ENCODE data around the gene MACROH2A1. TPM values are rescaled to one million over a fixed set of nuclear protein-coding genes. Genes with fewer than 3 reads are reported as not detected.

MACROH2A1 gene
- polyA plus RNA-seq, 1 of the 3 experiments (the other 2 are of a cell fraction): 165 TPM

GRCh38 chr5:135377751-135378680 lies 21.0 kb downstream of the MACROH2A1 start:
- H3K4me3 ChIP-seq (ENCODE audit: low read depth in 2 of 2, low read length in 1 of 2): no peak overlapping the region
- CTCF ChIA-PET: interaction anchor here (0.6 to 1.5 kb wide), 3 partner anchors 10 to 17 kb away, joined by 3 to 7 read pairs (median 3); no protein-coding TSS in a partner anchor
- peaks cover 12 to 62% of the 10 kb centered on the region in 2 experiments for H3K4me1 ChIP-seq (ENCODE audit: control insufficient read depth in 1 of 2, insufficient read depth in 2 of 2, low read depth in 1 of 2, low read length in 1 of 2)
- H3K27ac ChIP-seq (ENCODE audit: low read depth in 2 of 2, low read length in 1 of 2): peak overlapping the region; percentile 49 to 90; a peak in 3 of 4 replicates
- no peak for TF ChIP-seq RFX5 (IDR thresholded peaks at IDR 0.05; ENCODE audit: low read length)
- 0 out of 2 replicates have a peak, but pooled peaks have one; percentile 21 for TF ChIP-seq MXI1 (IDR thresholded peaks at IDR 0.05; ENCODE audit: low read depth, low read length)
- TF ChIP-seq NRF1 (IDR thresholded peaks at IDR 0.05; ENCODE audit: low read depth, low read length): no peak
- H4K20me1 ChIP-seq (ENCODE audit: insufficient read depth): peaks cover 50% of the 10 kb centered on the region
- H3K9me3 ChIP-seq: no peaks in the 10 kb centered on the region
- H2AFZ ChIP-seq (ENCODE audit: low read depth): no peak overlapping the region
- no peaks in the 10 kb centered on the region for H3K9me2 ChIP-seq
- peaks cover 88% of the 10 kb centered on the region for H3K79me2 ChIP-seq (ENCODE audit: insufficient read depth)
- POLR2A ChIA-PET: interaction anchor here (1.4 kb wide), 1 partner anchor 22 kb away, joined by 4 read pairs; no protein-coding TSS in a partner anchor
- WGBS (ENCODE audit: low lambda C conversion rate): 74% methylated on average over 11 of the region's 17 CpGs
- H3K4me2 ChIP-seq: 0 out of 2 replicates have a peak overlapping the region, but pooled peaks have one; percentile 24
- DNase-seq: peak; percentile 52
- H3F3A ChIP-seq (replicated peaks; ENCODE audit: insufficient read depth): no peaks in the 10 kb centered on the region
- H3K27me3 ChIP-seq (ENCODE audit: insufficient read depth): no peaks in the 10 kb centered on the region
- H3K36me3 ChIP-seq (replicated peaks in 1 of 2; ENCODE audit: control insufficient read depth in 1 of 2, insufficient read depth in 2 of 2, low read length in 1 of 2): peaks cover 38 to 74% of the 10 kb centered on the region in 2 experiments
- H3K9ac ChIP-seq: no peak overlapping the region

DNA sequence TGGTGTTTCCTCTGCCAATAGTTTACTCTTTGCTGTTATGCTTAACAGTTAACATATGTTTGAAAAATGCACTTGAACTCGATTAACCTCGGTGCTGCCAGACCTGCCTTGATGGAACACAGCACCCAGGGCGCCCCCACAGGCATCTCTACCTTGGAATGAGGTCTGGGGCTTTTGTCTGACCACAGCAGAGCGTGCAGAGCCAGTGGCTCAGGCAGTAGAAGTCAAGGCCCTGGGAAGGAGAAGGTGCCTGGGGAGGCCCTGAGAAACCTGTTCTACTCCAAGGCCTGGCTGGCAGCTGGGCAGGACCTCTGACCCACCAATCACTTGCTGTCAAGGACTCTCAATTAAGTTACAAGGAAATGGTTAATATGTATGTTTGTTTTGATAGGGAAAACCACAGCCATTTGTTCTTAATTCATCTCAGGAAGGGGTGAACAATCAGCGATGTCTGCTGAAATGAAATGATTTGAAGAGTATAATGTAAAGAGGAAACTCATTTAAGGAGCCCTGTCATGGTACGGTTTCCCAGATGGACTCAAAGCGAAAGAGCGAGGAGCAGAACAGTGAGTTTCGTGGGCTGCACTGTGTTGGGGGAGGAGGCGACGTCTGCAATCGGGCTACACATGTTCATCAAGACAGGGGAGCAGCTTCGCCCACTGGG lies 21.9 kb downstream of the MACROH2A1 start:
- no peak overlapping the region for H2AFZ ChIP-seq (ENCODE audit: low read depth)
- peak; percentile 68 for DNase-seq
- peaks cover 82% of the 10 kb centered on the region for H3K79me2 ChIP-seq (ENCODE audit: insufficient read depth)
- no peaks in the 10 kb centered on the region for H3K9me2 ChIP-seq
- H3K9ac ChIP-seq: no peak overlapping the region
- H3F3A ChIP-seq (replicated peaks; ENCODE audit: insufficient read depth): no peaks in the 10 kb centered on the region
- WGBS (ENCODE audit: low lambda C conversion rate): 62% methylated on average over 12 of the region's 13 CpGs
- peaks cover 57% of the 10 kb centered on the region for H4K20me1 ChIP-seq (ENCODE audit: insufficient read depth)
- no peaks in the 10 kb centered on the region for H3K9me3 ChIP-seq
- H3K4me1 ChIP-seq (ENCODE audit: control insufficient read depth in 1 of 2, insufficient read depth in 2 of 2, low read depth in 1 of 2, low read length in 1 of 2): peaks cover 17 to 66% of the 10 kb centered on the region in 2 experiments
- H3K27me3 ChIP-seq (ENCODE audit: insufficient read depth): no peaks in the 10 kb centered on the region
- ChIA-PET POLR2A (interaction anchor here (1.4 kb wide), 1 partner anchor 21 kb away, joined by 4 read pairs; no protein-coding TSS in a partner anchor), CTCF (interaction anchor here (1.2 to 1.9 kb wide), 2 partner anchors 17 to 49 kb away, joined by 3 to 8 read pairs; no protein-coding TSS in a partner anchor)
- H3K36me3 ChIP-seq (replicated peaks in 1 of 2; ENCODE audit: control insufficient read depth in 1 of 2, insufficient read depth in 2 of 2, low read length in 1 of 2): peaks cover 31 to 66% of the 10 kb centered on the region in 2 experiments
- H3K27ac ChIP-seq (ENCODE audit: low read depth in 2 of 2, low read length in 1 of 2): peak overlapping the region; percentile 49 to 90
- H3K4me2 ChIP-seq: peak overlapping the region; percentile 24; the same call in 1 of the 2 replicates
- H3K4me3 ChIP-seq (ENCODE audit: low read depth in 2 of 2, low read length in 1 of 2): no peak overlapping the region
- TF ChIP-seq, protein P1, sequence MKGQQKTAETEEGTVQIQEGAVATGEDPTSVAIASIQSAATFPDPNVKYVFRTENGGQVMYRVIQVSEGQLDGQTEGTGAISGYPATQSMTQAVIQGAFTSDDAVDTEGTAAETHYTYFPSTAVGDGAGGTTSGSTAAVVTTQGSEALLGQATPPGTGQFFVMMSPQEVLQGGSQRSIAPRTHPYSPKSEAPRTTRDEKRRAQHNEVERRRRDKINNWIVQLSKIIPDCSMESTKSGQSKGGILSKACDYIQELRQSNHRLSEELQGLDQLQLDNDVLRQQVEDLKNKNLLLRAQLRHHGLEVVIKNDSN (IDR thresholded peaks at IDR 0.05; ENCODE audit: borderline replicate concordance, low read depth): no peak
- TF ChIP-seq PBX3 (IDR thresholded peaks at IDR 0.05) (peak; percentile 73), IRF3 (IDR thresholded peaks at IDR 0.05; ENCODE audit: low read depth, low read length) (no peak), FOXJ3 (CRISPR knock-in tag; IDR thresholded peaks at IDR 0.05) (0 out of 2 replicates have a peak, but pooled peaks have one; percentile 30), POLR2AphosphoS5 (IDR thresholded peaks at IDR 0.05; ENCODE audit: low read depth, low read length) (peak; percentile 59; the same call in 1 of the 2 replicates), REST (IDR thresholded peaks at IDR 0.05; ENCODE audit: low read depth, low read length) (no peak), EZH2phosphoT487 (IDR thresholded peaks at IDR 0.05; ENCODE audit: borderline replicate concordance, low read depth) (no peak), EP300 (IDR thresholded peaks at IDR 0.05; ENCODE audit: borderline replicate concordance in 1 of 2, low read depth in 1 of 2, low read length in 1 of 2) (peak; percentile 71 to 73; a peak in 3 of 4 replicates), GATA2 (CRISPR knock-in tag; IDR thresholded peaks at IDR 0.05) (no peak), CTCF (IDR thresholded peaks at IDR 0.05) (no peak), ELF1 (IDR thresholded peaks at IDR 0.05) (no peak)

All from SK-N-SH (cell line).